ENCODE results near the gene PRPF40A.

The PRPF40A gene

GRCh38 chr2:152613235-152613634 is 104.0 kb downstream of the PRPF40A start:
- DNase-seq = no peak

- no peak for DNase-seq
These were observed 105.6 kb downstream of the PRPF40A start for GRCh38 chr2:152611458-152612231.

DNA sequence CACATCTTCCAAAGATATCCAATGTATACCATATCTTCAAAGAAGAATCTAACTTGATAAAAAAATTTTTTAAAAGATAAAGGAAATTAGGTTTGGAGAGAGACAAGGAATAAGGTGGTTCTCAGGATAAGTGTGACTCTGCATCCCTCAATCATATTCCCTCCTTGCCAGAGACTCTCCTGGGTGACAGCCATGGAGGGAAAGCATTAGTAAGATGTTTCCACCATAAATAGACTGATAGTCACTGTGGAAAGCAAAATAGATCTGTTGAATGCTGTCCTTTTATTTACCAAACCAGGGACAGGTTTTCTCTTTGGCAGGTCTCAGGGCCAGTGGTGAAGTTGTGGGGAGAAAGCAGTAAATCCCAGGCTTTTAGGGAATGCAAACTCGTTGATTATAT is 107.6 kb downstream of the PRPF40A start:
- no peak for DNase-seq

- DNase-seq = no peak
These were observed 108.1 kb downstream of the PRPF40A start for GRCh38 chr2:152609154-152609553.

GRCh38 chr2:152607793-152608300 is 109.4 kb downstream of the PRPF40A start:
- no peak for DNase-seq

DNA sequence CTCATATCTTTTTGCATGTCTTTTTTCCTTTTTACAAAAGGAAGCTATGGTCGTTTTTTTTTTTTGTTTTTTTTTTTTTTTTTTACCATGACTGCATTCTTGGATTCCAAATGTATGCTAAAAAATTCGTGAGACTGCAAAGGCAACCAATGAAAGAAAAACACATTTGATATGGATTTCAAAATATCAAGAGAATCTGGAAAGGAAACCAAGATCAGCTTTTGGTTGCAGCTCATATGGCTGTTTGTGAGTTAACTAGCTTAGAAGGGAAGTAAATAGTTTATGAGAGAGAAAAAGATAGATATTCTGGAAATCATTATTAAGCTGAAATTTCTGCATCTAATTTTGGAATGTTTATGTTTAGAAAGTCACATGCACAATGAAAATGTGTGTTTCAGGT is 110.3 kb downstream of the PRPF40A start:
- no peak for DNase-seq

DNA sequence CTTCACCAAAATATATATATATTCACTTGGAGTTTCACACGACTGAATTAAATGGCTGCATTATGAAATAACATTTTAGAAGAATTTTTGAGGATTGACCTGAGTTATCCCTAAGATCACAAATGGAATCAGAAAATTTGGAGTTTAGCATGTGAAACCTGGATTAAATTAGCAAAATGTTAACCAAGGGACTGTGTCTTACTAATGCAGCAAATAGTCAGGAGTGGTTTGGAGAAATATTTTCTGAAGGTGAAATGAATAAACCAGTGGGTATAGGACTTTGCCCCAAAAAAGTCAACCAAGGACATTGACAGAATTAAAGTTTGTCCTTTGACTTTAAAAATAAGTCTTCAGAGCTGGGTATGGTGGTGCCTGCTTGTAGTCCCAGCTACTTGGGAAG is 111.2 kb downstream of the PRPF40A start:
- no peak for DNase-seq

- no peak for DNase-seq
These were observed 114.1 kb downstream of the PRPF40A start for GRCh38 chr2:152603166-152603565.

GRCh38 chr2:152602750-152603149 is 114.5 kb downstream of the PRPF40A start:
- no peak for DNase-seq

Measured in cortex of kidney (tissue), 1 donor.